ENCODE measurements around the gene DPYSL5. TPM values are rescaled to one million over a fixed set of nuclear protein-coding genes. Genes with fewer than 3 reads are reported as not detected.

DPYSL5 gene
- total and polyA plus RNA-seq, 2 of the 8 experiments (the other 6 are each of a cell fraction or from before 2014, with no cell fraction given), result 11.9 to 16.4 TPM

DNA sequence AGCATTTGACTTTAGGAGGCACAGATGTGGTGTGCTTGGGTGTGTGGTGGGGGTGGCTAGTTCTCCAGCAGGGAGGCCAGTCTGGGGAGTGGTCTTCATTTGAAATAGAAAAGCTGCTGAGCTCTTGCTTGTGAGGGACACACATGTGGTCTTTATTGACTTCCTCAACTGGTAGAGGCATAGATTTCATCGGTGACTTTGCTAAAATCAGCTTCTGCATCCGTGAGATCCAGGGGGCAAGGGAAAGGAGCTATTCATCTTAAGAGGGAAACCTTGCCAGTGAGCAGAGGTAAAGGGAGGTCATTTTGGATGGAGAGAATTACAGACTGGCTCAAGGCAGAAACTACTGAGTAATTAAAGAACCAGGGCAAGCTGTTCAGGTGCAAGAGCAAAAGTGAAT lies 127.2 kb downstream of the DPYSL5 start (continued):
- no peak for TF ChIP-seq CBX5 (IDR thresholded peaks at IDR 0.05; ENCODE audit: low read depth, low read length)
- TF ChIP-seq CHD1 (IDR thresholded peaks at IDR 0.05; ENCODE audit: low read depth, low read length), result no peak
- no peak for TF ChIP-seq ASH2L (IDR thresholded peaks at IDR 0.05; ENCODE audit: low read length)
- no peak for TF ChIP-seq CHD2 (IDR thresholded peaks at IDR 0.05; ENCODE audit: low read length)
- no peak for TF ChIP-seq HDAC6 (IDR thresholded peaks at IDR 0.05; ENCODE audit: low read depth, low read length)
